Liver (tissue), 9 donors: ENCODE measurements around the gene SEC61G. TPM values are rescaled to one million over a fixed set of nuclear protein-coding genes. Genes with fewer than 3 reads are reported as not detected.

Experiments
- DNase-seq: peaks from one replicate; pipeline ENCODE4 v3.0.0-alpha.2; 2017; ENCODE audit warnings: low spot score
- H3K27ac ChIP-seq, 2 donors: one replicate each; pipeline ENCODE4 v1.7.0; 2013; ENCODE audit warnings: inconsistent platforms in 2 of 2, low read length in 2 of 2, control low read depth in 1 of 2, low read depth in 1 of 2, mild to moderate bottlenecking in 1 of 2
- H3K27me3 ChIP-seq, 4 donors: one replicate each; pipeline versions ENCODE4 v1.6.1 to v1.7.0; 2013; ENCODE audit warnings: low read length in 3 of 4, inconsistent platforms in 1 of 4, mild to moderate bottlenecking in 1 of 4, moderate library complexity in 1 of 4; ENCODE audit not compliant: control insufficient read depth in 4 of 4, insufficient read depth in 4 of 4
- H3K36me3 ChIP-seq, 4 donors: one replicate each; pipeline versions ENCODE4 v1.6.1 to v1.7.0; 2013; ENCODE audit warnings: low read length in 3 of 4, mild to moderate bottlenecking in 3 of 4, low read depth in 1 of 4, moderate library complexity in 1 of 4; ENCODE audit not compliant: control insufficient read depth in 4 of 4, insufficient read depth in 3 of 4
- H3K4me1 ChIP-seq, 4 donors: one replicate each; pipeline versions ENCODE4 v1.6.1 to v1.7.0; 2013; ENCODE audit warnings: low read length in 3 of 4, mild to moderate bottlenecking in 3 of 4, moderate library complexity in 1 of 4; ENCODE audit not compliant: control insufficient read depth in 4 of 4, insufficient read depth in 4 of 4
- H3K4me3 ChIP-seq, 3 donors: one replicate each; pipeline versions ENCODE4 v1.6.1 to v1.7.0; 2013; ENCODE audit warnings: low read length in 3 of 3, control low read depth in 1 of 3, low read depth in 1 of 3, mild to moderate bottlenecking in 1 of 3
- H3K9ac ChIP-seq, 2 donors: one replicate each; pipeline ENCODE4 v1.7.0; 2013; ENCODE audit warnings: low read length in 2 of 2, mild to moderate bottlenecking in 2 of 2, moderate library complexity in 2 of 2, control low read depth in 1 of 2, low read depth in 1 of 2
- H3K9me3 ChIP-seq, 4 donors: one replicate each; pipeline versions ENCODE4 v1.6.1 to v1.7.0; 2013; ENCODE audit warnings: low read length in 3 of 4; ENCODE audit not compliant: control insufficient read depth in 4 of 4
- ATF3 ChIP-seq: IDR thresholded peaks from 2 replicates; pipeline ENCODE4 v1.6.1; 2016; ENCODE audit warnings: antibody characterized with exemption
- CTCF ChIP-seq: fragments of 150-350 bp; IDR thresholded peaks from 2 replicates; pipeline ENCODE4 v1.5.1; 2017; ENCODE audit warnings: improper control_type of control experiment, low read depth, low read length; ENCODE audit not compliant: missing input control
- EGR1 ChIP-seq, 2 donors: IDR thresholded peaks; 2 replicates each; pipeline ENCODE4 v1.6.1; 2016 to 2018; ENCODE audit warnings: antibody characterized with exemption in 2 of 2, low read depth in 2 of 2
- FOXA1 ChIP-seq: IDR thresholded peaks from 2 replicates; pipeline ENCODE4 v1.6.1; 2016; ENCODE audit warnings: antibody characterized with exemption
- FOXA2 ChIP-seq: IDR thresholded peaks from 2 replicates; pipeline ENCODE4 v1.6.1; 2016; ENCODE audit warnings: antibody characterized with exemption
- GABPA ChIP-seq, 2 donors: IDR thresholded peaks in 1 of 2; conservative IDR thresholded peaks in 1 of 2; 2 replicates each; pipeline ENCODE4 v1.6.1; 2016; ENCODE audit warnings: antibody characterized with exemption in 2 of 2, mild to moderate bottlenecking in 1 of 2, moderate library complexity in 1 of 2
- HNF4A ChIP-seq, 2 donors: conservative IDR thresholded peaks; 2 replicates each; pipeline ENCODE4 v1.6.1; 2016; ENCODE audit warnings: antibody characterized with exemption in 2 of 2, mild to moderate bottlenecking in 2 of 2
- HNF4G ChIP-seq: IDR thresholded peaks from 2 replicates; pipeline ENCODE4 v1.6.1; 2016; ENCODE audit warnings: antibody characterized with exemption
- JUND ChIP-seq, 2 donors: IDR thresholded peaks; 2 replicates each; pipeline ENCODE4 v1.6.1; 2016; ENCODE audit warnings: antibody characterized with exemption in 2 of 2
- MAX ChIP-seq: IDR thresholded peaks from 2 replicates; pipeline ENCODE4 v1.6.1; 2016; ENCODE audit warnings: antibody characterized with exemption
- NR2F2 ChIP-seq: IDR thresholded peaks from 2 replicates; pipeline ENCODE4 v1.6.1; 2016; ENCODE audit warnings: antibody characterized with exemption
- RAD21 ChIP-seq, 2 donors: IDR thresholded peaks; 2 replicates each; pipeline ENCODE4 v1.6.1; 2016; ENCODE audit warnings: antibody characterized with exemption in 2 of 2, mild to moderate bottlenecking in 2 of 2
- REST ChIP-seq: IDR thresholded peaks from 2 replicates; pipeline ENCODE4 v1.6.1; 2016; ENCODE audit warnings: antibody characterized with exemption, mild to moderate bottlenecking
- RXRA ChIP-seq, 2 donors: IDR thresholded peaks; 2 replicates each; pipeline ENCODE4 v1.6.1; 2017 to 2018; ENCODE audit warnings: antibody characterized with exemption in 2 of 2, mild to moderate bottlenecking in 1 of 2
- SP1 ChIP-seq: IDR thresholded peaks from 2 replicates; pipeline ENCODE4 v1.6.1; 2018; ENCODE audit warnings: antibody characterized with exemption, mild to moderate bottlenecking
- TAF1 ChIP-seq: conservative IDR thresholded peaks from 2 replicates; pipeline ENCODE4 v1.6.1; 2016; ENCODE audit warnings: antibody characterized with exemption, mild to moderate bottlenecking
- ZBTB33 ChIP-seq: IDR thresholded peaks from 2 replicates; pipeline ENCODE4 v1.6.1; 2016; ENCODE audit warnings: antibody characterized with exemption
- WGBS: extraction: QIAGEN DNeasy Blood & Tissue Kit; methylation state at CpG from one replicate; pipeline ENCODE4 v1.1.7; 2013; 5-methylcytosine and 5-hydroxymethylcytosine counted together
- polyA plus RNA-seq, 2 donors: library from polyadenylated mRNA; stranded (reverse) in 1 of 2; unstranded in 1 of 2; fragments of 200-250 nt in 1 of 2; fragments of >200 nt in 1 of 2; fragmentation: Nextera tagmentation in 1 of 2; extraction: Ambion mirVana in 1 of 2; gene quantifications; one replicate each; pipeline versions ENCODE4 v1.2.1 to v1.2.3, GENCODE V29; 2013 to 2015
- total RNA-seq, 2 donors: library from RNA; depleted of rRNA; stranded (reverse); fragments of >200 nt; gene quantifications; one replicate each; pipeline ENCODE4 v1.2.3, GENCODE V29; 2014
- donor health status: healthy.
- donor health status: healthy.
- donor health status: healthy.
- donor health status: healthy.
- donor health status: healthy.

Gene SEC61G
- total and polyA plus RNA-seq, 4 donors, result 57.0 to 329 (median 227) TPM

GRCh38 chr7:54796853-54797252 lies 37.8 kb upstream of the SEC61G start:
- H3K9ac ChIP-seq, result no peak overlapping the region
- no peak for DNase-seq
- H3K27me3 ChIP-seq, result no peaks in the 10 kb centered on the region
- WGBS, result 74% methylated on average over 4 of the region's 4 CpGs
- H3K9me3 ChIP-seq, result no peaks in the 10 kb centered on the region
- TF ChIP-seq MAX (no peak), GABPA (IDR thresholded peaks at IDR 0.05 in 1 of 2, conservative IDR thresholded peaks at IDR 0.05 in 1 of 2) (no peak), ZBTB33 (no peak), ATF3 (no peak), RXRA (IDR thresholded peaks at IDR 0.05) (no peak), RAD21 (IDR thresholded peaks at IDR 0.05) (no peak), JUND (IDR thresholded peaks at IDR 0.05) (no peak), HNF4G (no peak), FOXA1 (no peak), CTCF (no peak), EGR1 (IDR thresholded peaks at IDR 0.05; ENCODE audit: low read depth in 2 of 2) (no peak), NR2F2 (no peak), REST (no peak), SP1 (no peak)
- no peaks in the 10 kb centered on the region for H3K36me3 ChIP-seq
- H3K4me3 ChIP-seq, result no peak overlapping the region
- no peak overlapping the region for H3K27ac ChIP-seq
- H3K4me1 ChIP-seq, result no peaks in the 10 kb centered on the region

- Histone ChIP-seq H3K36me3 (no peaks in the 10 kb centered on the region), H3K4me1 (no peaks in the 10 kb centered on the region), H3K27ac (no peak overlapping the region), H3K9me3 (no peaks in the 10 kb centered on the region), H3K27me3 (no peaks in the 10 kb centered on the region), H3K9ac (no peak overlapping the region), H3K4me3 (no peak overlapping the region)
- WGBS, result 71% methylated on average over 6 of the region's 6 CpGs
- no peak for DNase-seq
- TF ChIP-seq NR2F2, result no peak
- no peak for TF ChIP-seq RAD21 (IDR thresholded peaks at IDR 0.05)
- no peak for TF ChIP-seq HNF4A (conservative IDR thresholded peaks at IDR 0.05)
- no peak for TF ChIP-seq RXRA (IDR thresholded peaks at IDR 0.05)
- TF ChIP-seq GABPA (IDR thresholded peaks at IDR 0.05 in 1 of 2, conservative IDR thresholded peaks at IDR 0.05 in 1 of 2), result no peak
- TF ChIP-seq ATF3, result no peak
- no peak for TF ChIP-seq TAF1
- no peak for TF ChIP-seq REST
- no peak for TF ChIP-seq EGR1 (IDR thresholded peaks at IDR 0.05; ENCODE audit: low read depth in 2 of 2)
- no peak for TF ChIP-seq SP1
- TF ChIP-seq FOXA2, result no peak
- TF ChIP-seq HNF4G, result no peak
- TF ChIP-seq FOXA1, result no peak
- TF ChIP-seq ZBTB33, result no peak
- TF ChIP-seq MAX, result no peak
These were observed 37.1 kb upstream of the SEC61G start for GRCh38 chr7:54796150-54796549.
